ENCODE data around the gene FUT7. TPM values are rescaled to one million over a fixed set of nuclear protein-coding genes. Genes with fewer than 3 reads are reported as not detected.

FUT7 gene
- total and polyA plus RNA-seq, 2 of the 13 experiments (the other 11 are each of a cell fraction or from before 2014, with no cell fraction given), result 0.05 TPM; not detected in 1

GRCh38 chr9:137053944-137054931, 22.4 kb upstream of the FUT7 start, which contains the start of gene ENTPD2:
ENTPD2 (minus strand) TSS chr9:137054061; CDS start chr9:137053997, 64 bp downstream.
- ChIA-PET POLR2A (interaction anchor here (0.7 to 4.4 kb wide), 12 partner anchors 10 to 255 kb away, joined by 3 to 55 read pairs (median 6); partner anchors contain the start of genes MAN1B1, SAPCD2, TUBB4B and UAP1L1), CTCF (ENCODE audit: low intra/inter-chr PET ratio, low total read pairs) (interaction anchor here (0.6 to 1.5 kb wide), 2 partner anchors 10 to 25 kb away, joined by 3 to 4 read pairs; no protein-coding TSS in a partner anchor)
- Histone ChIP-seq H3K4me1 (ENCODE audit: insufficient read depth, low read length) (peaks cover 56% of the 10 kb centered on the region), H3K4me2 (ENCODE audit: low read depth, low read length) (peak within 1 kb of the TSS; percentile 84), H3K27me3 (ENCODE audit: control insufficient read depth in 1 of 2, insufficient read depth in 2 of 2, low read length in 2 of 2) (no peaks in the 10 kb centered on the region; a peak in 2 of 5 replicates), H3K79me2 (ENCODE audit: insufficient read depth, low read length) (peaks cover 9% of the 10 kb centered on the region), H3K4me3 (replicated peaks in 1 of 3; ENCODE audit: insufficient read depth in 1 of 3, low read depth in 2 of 3, low read length in 3 of 3) (peak within 1 kb of the TSS; percentile 64 to 84 (median 70)), H4K20me1 (ENCODE audit: insufficient read depth, low read length) (no peaks in the 10 kb centered on the region; the same call in 1 of the 2 replicates), H3K9ac (ENCODE audit: insufficient read depth, low read depth, low read length) (peak within 1 kb of the TSS; percentile 82), H2AFZ (ENCODE audit: low read length) (no peak within 1 kb of the TSS), H3K27ac (ENCODE audit: extremely low read length, insufficient read depth, low read length) (peak within 1 kb of the TSS; percentile 96), H3K36me3 (replicated peaks in 1 of 2; ENCODE audit: control insufficient read depth in 1 of 2, insufficient read depth in 2 of 2, low read length in 2 of 2) (no peaks in the 10 kb centered on the region), H3K9me3 (ENCODE audit: low read length) (no peaks in the 10 kb centered on the region)
- TSS peak; percentile 75 for BruUV-seq (replicated peaks)
- FAIRE-seq, result no peak
- in situ Hi-C loops (cut with HindIII; ENCODE audit: extremely low pct_ligation_motif_present, low pct_unique_long_range_greater_than_20kb) (no loop called here), intact Hi-C loops (cut with micrococcal nuclease; ENCODE audit: unreplicated experiment) (no loop called here)
- peak; percentile 35 for DNase-seq (ENCODE audit: low spot score)
- 1% methylated on average over 9 of the region's 90 CpGs for WGBS (ENCODE audit: low lambda C conversion rate)
- peak; percentile 35 for ATAC-seq
- peak; percentile 61 for TF ChIP-seq HOXA3 (CRISPR knock-in tag; IDR thresholded peaks at IDR 0.05)
- peak; percentile 78 for TF ChIP-seq MED13 (CRISPR knock-in tag; IDR thresholded peaks at IDR 0.05)
- 0 out of 2 replicates have a peak, but pooled peaks have one; percentile 15 for TF ChIP-seq ZNF746 (CRISPR knock-in tag; IDR thresholded peaks at IDR 0.05)
- no peak for TF ChIP-seq HDAC2 (CRISPR knock-in tag; IDR thresholded peaks at IDR 0.05)
- no peak for TF ChIP-seq CBX1 (IDR thresholded peaks at IDR 0.05; ENCODE audit: low read depth)
- TF ChIP-seq, protein P1, sequence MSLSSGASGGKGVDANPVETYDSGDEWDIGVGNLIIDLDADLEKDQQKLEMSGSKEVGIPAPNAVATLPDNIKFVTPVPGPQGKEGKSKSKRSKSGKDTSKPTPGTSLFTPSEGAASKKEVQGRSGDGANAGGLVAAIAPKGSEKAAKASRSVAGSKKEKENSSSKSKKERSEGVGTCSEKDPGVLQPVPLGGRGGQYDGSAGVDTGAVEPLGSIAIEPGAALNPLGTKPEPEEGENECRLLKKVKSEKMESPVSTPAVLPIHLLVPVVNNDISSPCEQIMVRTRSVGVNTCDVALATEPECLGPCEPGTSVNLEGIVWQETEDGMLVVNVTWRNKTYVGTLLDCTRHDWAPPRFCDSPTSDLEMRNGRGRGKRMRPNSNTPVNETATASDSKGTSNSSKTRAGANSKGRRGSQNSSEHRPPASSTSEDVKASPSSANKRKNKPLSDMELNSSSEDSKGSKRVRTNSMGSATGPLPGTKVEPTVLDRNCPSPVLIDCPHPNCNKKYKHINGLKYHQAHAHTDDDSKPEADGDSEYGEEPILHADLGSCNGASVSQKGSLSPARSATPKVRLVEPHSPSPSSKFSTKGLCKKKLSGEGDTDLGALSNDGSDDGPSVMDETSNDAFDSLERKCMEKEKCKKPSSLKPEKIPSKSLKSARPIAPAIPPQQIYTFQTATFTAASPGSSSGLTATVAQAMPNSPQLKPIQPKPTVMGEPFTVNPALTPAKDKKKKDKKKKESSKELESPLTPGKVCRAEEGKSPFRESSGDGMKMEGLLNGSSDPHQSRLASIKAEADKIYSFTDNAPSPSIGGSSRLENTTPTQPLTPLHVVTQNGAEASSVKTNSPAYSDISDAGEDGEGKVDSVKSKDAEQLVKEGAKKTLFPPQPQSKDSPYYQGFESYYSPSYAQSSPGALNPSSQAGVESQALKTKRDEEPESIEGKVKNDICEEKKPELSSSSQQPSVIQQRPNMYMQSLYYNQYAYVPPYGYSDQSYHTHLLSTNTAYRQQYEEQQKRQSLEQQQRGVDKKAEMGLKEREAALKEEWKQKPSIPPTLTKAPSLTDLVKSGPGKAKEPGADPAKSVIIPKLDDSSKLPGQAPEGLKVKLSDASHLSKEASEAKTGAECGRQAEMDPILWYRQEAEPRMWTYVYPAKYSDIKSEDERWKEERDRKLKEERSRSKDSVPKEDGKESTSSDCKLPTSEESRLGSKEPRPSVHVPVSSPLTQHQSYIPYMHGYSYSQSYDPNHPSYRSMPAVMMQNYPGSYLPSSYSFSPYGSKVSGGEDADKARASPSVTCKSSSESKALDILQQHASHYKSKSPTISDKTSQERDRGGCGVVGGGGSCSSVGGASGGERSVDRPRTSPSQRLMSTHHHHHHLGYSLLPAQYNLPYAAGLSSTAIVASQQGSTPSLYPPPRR (CRISPR knock-in tag; IDR thresholded peaks at IDR 0.05; ENCODE audit: borderline replicate concordance), result no peak
- TF ChIP-seq ZNF207 (IDR thresholded peaks at IDR 0.05; ENCODE audit: borderline replicate concordance), result no peak
- TF ChIP-seq, protein P2, sequence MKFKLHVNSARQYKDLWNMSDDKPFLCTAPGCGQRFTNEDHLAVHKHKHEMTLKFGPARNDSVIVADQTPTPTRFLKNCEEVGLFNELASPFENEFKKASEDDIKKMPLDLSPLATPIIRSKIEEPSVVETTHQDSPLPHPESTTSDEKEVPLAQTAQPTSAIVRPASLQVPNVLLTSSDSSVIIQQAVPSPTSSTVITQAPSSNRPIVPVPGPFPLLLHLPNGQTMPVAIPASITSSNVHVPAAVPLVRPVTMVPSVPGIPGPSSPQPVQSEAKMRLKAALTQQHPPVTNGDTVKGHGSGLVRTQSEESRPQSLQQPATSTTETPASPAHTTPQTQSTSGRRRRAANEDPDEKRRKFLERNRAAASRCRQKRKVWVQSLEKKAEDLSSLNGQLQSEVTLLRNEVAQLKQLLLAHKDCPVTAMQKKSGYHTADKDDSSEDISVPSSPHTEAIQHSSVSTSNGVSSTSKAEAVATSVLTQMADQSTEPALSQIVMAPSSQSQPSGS (CRISPR knock-in tag; IDR thresholded peaks at IDR 0.05), result peak; percentile 10; the same call in 1 of the 2 replicates
- peak; percentile 54; the same call in 1 of the 2 replicates for TF ChIP-seq WIZ (CRISPR knock-in tag; IDR thresholded peaks at IDR 0.05)
- peak; percentile 44 for TF ChIP-seq SPEN (CRISPR knock-in tag; IDR thresholded peaks at IDR 0.05; ENCODE audit: low read depth)
- TF ChIP-seq ZNF607 (CRISPR knock-in tag; IDR thresholded peaks at IDR 0.05; ENCODE audit: borderline replicate concordance), result peak; percentile 54; the same call in 1 of the 2 replicates
- TF ChIP-seq ZSCAN12 (CRISPR knock-in tag; IDR thresholded peaks at IDR 0.05), result 0 out of 2 replicates have a peak, but pooled peaks have one; percentile 47
- TF ChIP-seq NR2F6 (IDR thresholded peaks at IDR 0.05), result no peak
- 0 out of 2 replicates have a peak, but pooled peaks have one; percentile 8 for TF ChIP-seq NR2F6 (CRISPR knock-in tag; IDR thresholded peaks at IDR 0.05)
- TF ChIP-seq ZNF432 (CRISPR knock-in tag; IDR thresholded peaks at IDR 0.05; ENCODE audit: borderline replicate concordance), result 0 out of 2 replicates have a peak, but pooled peaks have one; percentile 66
- peak; percentile 24; the same call in 1 of the 2 replicates for TF ChIP-seq ZNF251 (CRISPR knock-in tag; IDR thresholded peaks at IDR 0.05)
- no peak for TF ChIP-seq PTBP1 (IDR thresholded peaks at IDR 0.05; ENCODE audit: low read depth, low read length, poor library complexity, severe bottlenecking)
